ENCODE results near the gene GALNT10.

The GALNT10 gene

GRCh38 chr5:154193701-154194121 is 3.2 kb downstream of the GALNT10 start:
- no peak for TF ChIP-seq CTCF (IDR thresholded peaks at IDR 0.05; ENCODE audit: borderline replicate concordance, extremely low read depth, low read length, poor library complexity, severe bottlenecking)
- no peak for TF ChIP-seq EZH2 (IDR thresholded peaks at IDR 0.05; ENCODE audit: borderline replicate concordance, low read depth, low read length, severe bottlenecking)
- no peak overlapping the region for H3K9ac ChIP-seq (ENCODE audit: low read depth, low read length)
- 0 out of 2 replicates have a peak, but pooled peaks cover 3% of the 10 kb centered on the region for H3K79me2 ChIP-seq (ENCODE audit: insufficient read depth, low read length)
- H3K36me3 ChIP-seq (ENCODE audit: insufficient read depth, low read length), result peaks cover 16% of the 10 kb centered on the region; the same call in 1 of the 2 replicates
- H4K20me1 ChIP-seq (ENCODE audit: insufficient read depth, low read length), result peaks cover 3% of the 10 kb centered on the region; the same call in 1 of the 2 replicates
- no peak overlapping the region for H3K4me3 ChIP-seq (ENCODE audit: low read depth in 1 of 2, low read length in 2 of 2)
- H3K27me3 ChIP-seq (ENCODE audit: insufficient read depth, low read length, poor library complexity), result no peaks in the 10 kb centered on the region
- no peak overlapping the region for H3K27ac ChIP-seq (ENCODE audit: low read length)
- DNase-seq (no peak), ATAC-seq (ENCODE audit: insufficient read depth, low read depth) (no peak)
- no peak overlapping the region for H3K4me2 ChIP-seq (ENCODE audit: insufficient read depth, low read length)
- no peaks in the 10 kb centered on the region for H3K9me3 ChIP-seq (ENCODE audit: insufficient read depth, low read length, severe bottlenecking)
- H2AFZ ChIP-seq (ENCODE audit: low read depth, low read length), result no peak overlapping the region
- H3K4me1 ChIP-seq (ENCODE audit: insufficient read depth, low read length), result peaks cover 35% of the 10 kb centered on the region

- H4K20me1 ChIP-seq (ENCODE audit: insufficient read depth, low read length), result peaks cover 3% of the 10 kb centered on the region; the same call in 1 of the 2 replicates
- no peak overlapping the region for H2AFZ ChIP-seq (ENCODE audit: low read depth, low read length)
- H3K27ac ChIP-seq (ENCODE audit: low read length), result no peak overlapping the region
- DNase-seq (no peak), ATAC-seq (ENCODE audit: insufficient read depth, low read depth) (no peak)
- peaks cover 19% of the 10 kb centered on the region; the same call in 1 of the 2 replicates for H3K36me3 ChIP-seq (ENCODE audit: insufficient read depth, low read length)
- H3K9me3 ChIP-seq (ENCODE audit: insufficient read depth, low read length, severe bottlenecking), result no peaks in the 10 kb centered on the region
- H3K4me2 ChIP-seq (ENCODE audit: insufficient read depth, low read length), result no peak overlapping the region
- TF ChIP-seq CTCF (IDR thresholded peaks at IDR 0.05; ENCODE audit: borderline replicate concordance, extremely low read depth, low read length, poor library complexity, severe bottlenecking), result no peak
- no peak for TF ChIP-seq EZH2 (IDR thresholded peaks at IDR 0.05; ENCODE audit: borderline replicate concordance, low read depth, low read length, severe bottlenecking)
- H3K9ac ChIP-seq (ENCODE audit: low read depth, low read length), result no peak overlapping the region
- peaks cover 26% of the 10 kb centered on the region for H3K4me1 ChIP-seq (ENCODE audit: insufficient read depth, low read length)
- no peaks in the 10 kb centered on the region for H3K27me3 ChIP-seq (ENCODE audit: insufficient read depth, low read length, poor library complexity)
- H3K79me2 ChIP-seq (ENCODE audit: insufficient read depth, low read length), result 0 out of 2 replicates have a peak, but pooled peaks cover 3% of the 10 kb centered on the region
- no peak overlapping the region for H3K4me3 ChIP-seq (ENCODE audit: low read depth in 1 of 2, low read length in 2 of 2)
These were observed 4.1 kb downstream of the GALNT10 start for GRCh38 chr5:154194345-154195329.

GRCh38 chr5:154196281-154196680 is 5.7 kb downstream of the GALNT10 start:
- H3K9me3 ChIP-seq (ENCODE audit: insufficient read depth, low read length, severe bottlenecking), result no peaks in the 10 kb centered on the region
- H4K20me1 ChIP-seq (ENCODE audit: insufficient read depth, low read length), result peaks cover 3% of the 10 kb centered on the region; the same call in 1 of the 2 replicates
- H3K27me3 ChIP-seq (ENCODE audit: insufficient read depth, low read length, poor library complexity), result no peaks in the 10 kb centered on the region
- no peak for ATAC-seq (ENCODE audit: insufficient read depth, low read depth)
- no peak overlapping the region for H2AFZ ChIP-seq (ENCODE audit: low read depth, low read length)
- no peak overlapping the region for H3K4me3 ChIP-seq (ENCODE audit: low read depth in 1 of 2, low read length in 2 of 2)
- no peak overlapping the region for H3K4me2 ChIP-seq (ENCODE audit: insufficient read depth, low read length)
- no peak for DNase-seq
- peaks cover 16% of the 10 kb centered on the region for H3K4me1 ChIP-seq (ENCODE audit: insufficient read depth, low read length)
- H3K79me2 ChIP-seq (ENCODE audit: insufficient read depth, low read length), result no peaks in the 10 kb centered on the region
- no peak overlapping the region for H3K9ac ChIP-seq (ENCODE audit: low read depth, low read length)
- H3K36me3 ChIP-seq (ENCODE audit: insufficient read depth, low read length), result peaks cover 19% of the 10 kb centered on the region; the same call in 1 of the 2 replicates
- TF ChIP-seq EZH2 (IDR thresholded peaks at IDR 0.05; ENCODE audit: borderline replicate concordance, low read depth, low read length, severe bottlenecking), result no peak
- TF ChIP-seq CTCF (IDR thresholded peaks at IDR 0.05; ENCODE audit: borderline replicate concordance, extremely low read depth, low read length, poor library complexity, severe bottlenecking), result no peak
- no peak overlapping the region for H3K27ac ChIP-seq (ENCODE audit: low read length)
